ENCODE data around the gene RPL41.
A peak's percentile ranks its signal among the peaks of the same experiment; 100 is the strongest.

The RPL41 gene

DNA sequence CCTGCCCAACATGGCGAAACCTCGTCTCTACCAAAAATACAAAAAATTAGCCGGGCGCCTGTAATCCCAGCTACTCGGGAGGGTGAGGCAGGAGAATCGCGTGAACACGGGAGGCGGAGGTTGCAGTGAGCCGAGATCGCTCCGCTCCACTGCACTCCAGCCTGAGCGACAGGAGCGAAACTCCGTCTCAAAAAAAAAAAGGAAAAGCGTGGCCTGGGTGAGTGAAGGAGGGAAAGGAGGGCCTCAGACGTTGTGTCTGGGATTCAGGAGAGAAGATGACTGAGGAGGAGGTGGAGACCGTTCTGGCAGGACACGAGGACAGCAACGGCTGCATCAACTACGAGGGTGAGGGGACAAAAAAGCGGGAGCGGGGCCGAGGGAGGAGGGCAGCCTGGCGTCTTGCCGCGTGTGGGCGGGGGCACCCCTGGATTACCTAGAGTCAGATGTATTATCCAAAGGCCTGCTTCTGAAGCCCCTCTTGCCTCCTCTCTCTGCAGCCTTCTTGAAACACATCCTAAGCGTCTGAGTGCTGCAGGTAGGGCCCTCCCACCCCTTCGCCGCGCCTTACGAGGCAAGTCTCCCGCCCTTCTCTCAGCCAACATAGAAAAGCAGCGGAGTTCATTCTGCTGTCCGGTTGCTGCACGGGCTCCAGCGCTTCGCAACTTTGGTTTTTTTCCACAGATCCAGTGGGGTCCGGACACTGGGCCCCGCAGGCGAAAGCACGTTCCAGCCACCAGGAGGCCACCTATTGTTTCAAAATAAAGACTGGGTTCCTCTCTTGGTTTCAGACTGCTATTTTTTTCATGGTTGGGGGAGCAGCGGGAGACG is 41.0 kb downstream of the RPL41 start:
- Histone ChIP-seq H3K27me3 (ENCODE audit: low read depth) (no peaks in the 10 kb centered on the region), H3K4me3 (peak overlapping the region; percentile 87), H3K9me3 (no peaks in the 10 kb centered on the region), H3K36me3 (replicated peaks) (peaks cover 32% of the 10 kb centered on the region), H3K4me1 (peaks cover 24% of the 10 kb centered on the region)
- in situ Hi-C loops (cut with MboI; ENCODE audit: low sequenced_read_pairs): no loop called here
- DNase-seq (ENCODE audit: low spot score in 2 of 2): peak; percentile 76 to 85

DNA sequence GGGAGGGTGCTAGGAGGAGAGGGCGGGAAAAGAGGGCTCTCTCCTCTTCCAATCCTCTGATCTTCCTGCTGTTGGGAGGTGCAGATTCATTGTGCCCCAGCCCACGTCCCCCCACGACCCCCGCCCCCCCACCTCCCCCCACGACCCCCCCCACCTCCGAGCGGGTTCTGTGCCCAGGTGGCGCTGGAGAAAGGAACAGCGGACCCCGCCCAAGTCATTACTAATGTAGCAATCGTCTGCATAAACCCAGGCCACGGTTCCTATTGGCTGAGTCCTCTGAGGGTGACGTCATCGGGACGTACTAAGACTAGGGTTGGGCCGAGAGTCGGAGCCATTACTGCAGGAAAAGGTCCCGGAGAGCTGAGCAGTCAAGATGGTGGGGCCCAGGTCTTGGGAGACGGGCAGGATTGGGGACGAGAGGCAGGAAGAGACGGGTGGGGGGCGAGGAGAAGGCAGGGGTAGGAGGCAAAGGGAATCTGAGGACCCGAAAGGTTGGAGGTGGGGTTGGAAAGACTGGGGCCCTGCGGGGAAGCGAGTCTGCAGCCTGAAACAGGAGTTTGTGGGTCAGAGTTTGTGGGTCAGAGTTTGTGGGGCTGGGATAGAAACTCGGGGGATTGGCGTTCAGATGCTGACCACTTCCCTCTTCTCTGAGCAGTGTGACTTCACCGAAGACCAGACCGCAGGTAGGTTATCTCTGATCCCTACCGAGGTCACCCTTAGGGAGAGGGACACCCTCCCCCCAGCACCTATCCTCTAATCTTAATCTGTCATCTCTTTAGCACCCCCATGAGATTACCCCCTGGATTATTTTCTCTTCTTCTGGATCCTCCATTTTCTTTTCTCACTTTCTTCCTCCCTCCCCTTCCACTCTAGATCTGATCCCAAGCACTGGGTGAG is 41.8 kb downstream of the RPL41 start, which contains the start of gene MYL6:
TSS of gene MYL6 (plus strand) at position 331 of the 897 bp plus-strand sequence. CDS start at position 374, 43 bp downstream.
- peaks cover 40% of the 10 kb centered on the region for H3K36me3 ChIP-seq (replicated peaks)
- peaks cover 24% of the 10 kb centered on the region for H3K4me1 ChIP-seq
- peak; percentile 97 to 98 for DNase-seq (ENCODE audit: low spot score in 2 of 2)
- peak within 1 kb of the TSS; percentile 87 for H3K4me3 ChIP-seq
- in situ Hi-C loops (cut with MboI; ENCODE audit: low sequenced_read_pairs): no loop called here
- H3K27me3 ChIP-seq (ENCODE audit: low read depth): no peaks in the 10 kb centered on the region
- H3K9me3 ChIP-seq: no peaks in the 10 kb centered on the region

DNA sequence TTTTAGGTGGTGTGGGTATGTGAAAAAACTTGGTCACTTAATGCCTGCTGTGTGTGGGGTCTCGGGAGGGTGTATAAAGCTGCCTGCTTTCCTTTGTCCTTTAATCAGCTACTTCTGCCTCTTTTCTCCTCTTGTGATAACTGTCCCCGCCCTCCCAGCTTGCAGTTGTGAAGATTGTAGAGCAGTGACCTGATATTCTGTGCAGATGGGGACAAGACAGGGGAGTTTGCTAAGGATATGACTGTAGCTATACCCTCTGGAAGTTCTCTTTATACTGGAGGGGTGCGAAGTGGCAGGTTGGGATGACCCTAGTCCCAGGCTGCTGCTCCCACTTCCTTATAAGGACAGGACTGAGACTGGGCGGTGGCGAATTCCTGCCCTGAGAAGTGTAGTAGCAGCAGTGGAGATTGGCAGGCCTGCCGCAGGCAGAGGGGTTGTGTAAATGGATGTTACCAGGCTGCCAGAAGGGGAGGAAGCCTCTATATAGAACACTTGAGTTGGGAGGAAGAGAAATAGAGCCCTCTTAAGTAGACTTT is 42.6 kb downstream of the RPL41 start:
- peaks cover 48% of the 10 kb centered on the region for H3K36me3 ChIP-seq (replicated peaks)
- in situ Hi-C loops (cut with MboI; ENCODE audit: low sequenced_read_pairs): no loop called here
- no peaks in the 10 kb centered on the region for H3K27me3 ChIP-seq (ENCODE audit: low read depth)
- H3K4me3 ChIP-seq: peak overlapping the region; percentile 87
- DNase-seq (ENCODE audit: low spot score in 2 of 2): peak; percentile 70 to 79
- peaks cover 24% of the 10 kb centered on the region for H3K4me1 ChIP-seq
- H3K9me3 ChIP-seq: no peaks in the 10 kb centered on the region

GRCh38 chr12:56159482-56160192 is 43.2 kb downstream of the RPL41 start:
- H3K4me3 ChIP-seq: peak overlapping the region; percentile 87
- peaks cover 54% of the 10 kb centered on the region for H3K36me3 ChIP-seq (replicated peaks)
- H3K27me3 ChIP-seq (ENCODE audit: low read depth): no peaks in the 10 kb centered on the region
- H3K4me1 ChIP-seq: peaks cover 24% of the 10 kb centered on the region
- in situ Hi-C loops (cut with MboI; ENCODE audit: low sequenced_read_pairs): no loop called here
- DNase-seq (ENCODE audit: low spot score in 2 of 2): no peak
- no peaks in the 10 kb centered on the region for H3K9me3 ChIP-seq

DNA sequence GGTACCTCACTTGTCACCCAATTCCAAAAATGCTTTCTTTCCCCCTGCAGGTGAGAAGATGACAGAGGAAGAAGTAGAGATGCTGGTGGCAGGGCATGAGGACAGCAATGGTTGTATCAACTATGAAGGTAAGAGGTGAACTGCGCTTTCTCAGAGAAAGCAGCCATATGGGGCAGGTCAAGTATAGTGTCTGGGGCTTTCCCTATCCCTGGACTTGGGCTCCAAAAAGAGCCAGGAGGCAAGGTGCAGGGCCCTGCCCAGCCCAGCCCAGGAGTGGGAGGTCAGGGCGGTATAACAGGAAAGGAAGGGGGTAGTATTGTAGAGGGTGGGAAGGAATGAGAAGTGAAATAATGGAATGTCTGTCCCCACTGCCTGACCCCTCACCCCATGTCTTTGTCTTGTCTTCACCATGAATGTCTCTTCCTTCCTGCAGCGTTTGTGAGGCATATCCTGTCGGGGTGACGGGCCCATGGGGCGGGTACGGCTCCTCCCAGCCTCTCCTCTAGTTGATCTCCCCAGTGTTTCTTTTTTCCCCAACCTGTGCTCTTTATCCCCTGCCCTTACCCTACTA is 43.8 kb downstream of the RPL41 start:
- DNase-seq (ENCODE audit: low spot score in 2 of 2): no peak
- Histone ChIP-seq H3K27me3 (ENCODE audit: low read depth) (no peaks in the 10 kb centered on the region), H3K36me3 (replicated peaks) (peaks cover 60% of the 10 kb centered on the region), H3K4me3 (peak overlapping the region; percentile 87), H3K4me1 (peaks cover 24% of the 10 kb centered on the region), H3K9me3 (no peaks in the 10 kb centered on the region)
- in situ Hi-C loops (cut with MboI; ENCODE audit: low sequenced_read_pairs): no loop called here

- no peaks in the 10 kb centered on the region for H3K9me3 ChIP-seq
- H3K36me3 ChIP-seq (replicated peaks): peaks cover 69% of the 10 kb centered on the region
These were observed 44.7 kb downstream of the RPL41 start for GRCh38 chr12:56160894-56161689.

DNA sequence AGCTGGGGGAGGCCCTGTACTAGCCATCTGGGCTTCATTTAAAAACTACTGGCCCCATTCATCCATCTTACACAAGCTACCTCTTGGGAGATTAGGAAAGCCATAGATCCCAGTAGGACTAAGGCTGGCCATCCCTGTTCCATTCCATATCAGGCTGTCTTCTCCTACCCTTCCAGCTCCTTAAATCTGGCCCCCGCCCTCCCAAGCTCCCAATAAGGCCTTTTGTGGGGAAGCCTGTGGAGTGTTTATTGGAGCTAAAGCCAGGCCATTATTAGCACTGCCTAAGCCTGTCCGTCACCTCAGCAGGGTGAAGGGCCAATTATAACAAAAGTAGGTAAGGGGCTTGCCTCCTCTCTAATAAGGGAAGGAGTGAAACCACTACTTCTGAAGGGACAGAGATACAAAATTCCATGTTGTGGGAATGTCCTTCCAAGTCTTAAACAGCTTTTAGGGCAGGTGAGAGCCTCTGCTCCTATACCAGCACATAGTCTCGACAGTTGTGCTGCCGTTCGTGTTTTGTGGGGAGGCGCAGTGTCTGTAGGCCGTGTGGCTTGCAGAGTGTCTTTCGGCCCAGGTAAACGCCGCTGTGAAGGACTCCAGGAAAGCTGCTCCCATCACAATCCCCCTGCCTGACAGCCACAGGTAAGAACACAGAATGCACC is 45.4 kb downstream of the RPL41 start:
- Histone ChIP-seq H3K4me1 (peaks cover 24% of the 10 kb centered on the region), H3K27me3 (ENCODE audit: low read depth) (no peaks in the 10 kb centered on the region), H3K36me3 (replicated peaks) (peaks cover 75% of the 10 kb centered on the region), H3K4me3 (no peak overlapping the region), H3K9me3 (no peaks in the 10 kb centered on the region)
- no peak for DNase-seq (ENCODE audit: low spot score in 2 of 2)
- in situ Hi-C loops (cut with MboI; ENCODE audit: low sequenced_read_pairs): no loop called here

More at GRCh38 chr12:56160894-56161689, 44.7 kb downstream of the RPL41 start:
- Histone ChIP-seq H3K4me3 (no peak overlapping the region), H3K27me3 (ENCODE audit: low read depth) (no peaks in the 10 kb centered on the region), H3K4me1 (peaks cover 24% of the 10 kb centered on the region)
- DNase-seq (ENCODE audit: low spot score in 2 of 2): no peak
- in situ Hi-C loops (cut with MboI; ENCODE audit: low sequenced_read_pairs): no loop called here

DNA sequence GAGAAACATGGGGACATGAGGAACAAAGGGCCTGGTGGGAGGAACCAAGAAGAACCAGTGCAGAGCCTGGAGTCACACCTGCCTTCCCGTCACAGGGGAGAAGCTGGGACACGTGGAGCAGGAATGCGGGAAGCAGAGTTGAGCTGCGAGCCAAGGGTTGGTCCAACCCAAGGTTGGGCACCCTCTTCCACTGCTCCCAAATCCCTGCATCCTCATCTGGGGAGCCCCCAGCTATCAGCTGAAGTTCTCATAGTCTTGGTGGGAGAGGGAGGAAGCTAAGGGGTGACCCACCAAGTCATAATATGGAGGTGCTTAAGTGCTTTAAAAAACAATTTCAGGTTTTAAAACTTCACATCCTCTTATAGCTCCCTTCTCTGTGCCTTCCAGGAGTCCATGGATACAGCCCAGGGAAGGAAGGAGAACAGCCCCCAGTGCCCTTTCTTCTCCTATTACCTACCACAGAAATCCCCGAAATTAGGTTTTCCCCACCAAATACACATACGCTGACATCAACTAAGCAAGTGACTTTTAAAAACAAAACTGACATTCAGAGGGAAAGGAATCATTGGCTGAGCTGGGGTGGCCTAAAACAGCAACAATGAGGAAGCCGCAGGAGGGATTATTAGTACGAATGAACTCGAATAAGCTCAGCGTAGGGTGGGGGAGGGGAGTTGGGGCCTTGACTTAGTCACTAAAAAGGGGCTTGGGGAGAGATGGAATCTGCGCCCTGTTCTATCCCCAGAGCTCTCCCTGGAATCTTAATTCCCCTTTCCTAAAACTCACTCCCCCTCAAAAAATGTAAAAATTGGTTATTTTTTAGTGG is 46.2 kb downstream of the RPL41 start:
- Histone ChIP-seq H3K4me3 (no peak overlapping the region), H3K36me3 (replicated peaks) (peaks cover 82% of the 10 kb centered on the region), H3K27me3 (ENCODE audit: low read depth) (no peaks in the 10 kb centered on the region), H3K9me3 (no peaks in the 10 kb centered on the region), H3K4me1 (peaks cover 16% of the 10 kb centered on the region)
- in situ Hi-C loops (cut with MboI; ENCODE audit: low sequenced_read_pairs): no loop called here
- DNase-seq (ENCODE audit: low spot score in 2 of 2): peak in 1 of 2 experiments; percentile 39

GRCh38 chr12:56163533-56164344 is 47.3 kb downstream of the RPL41 start:
- no peaks in the 10 kb centered on the region for H3K9me3 ChIP-seq
- in situ Hi-C loops (cut with MboI; ENCODE audit: low sequenced_read_pairs): no loop called here
- no peak for DNase-seq (ENCODE audit: low spot score in 2 of 2)
- no peaks in the 10 kb centered on the region for H3K27me3 ChIP-seq (ENCODE audit: low read depth)
- H3K4me3 ChIP-seq: no peak overlapping the region
- peaks cover 16% of the 10 kb centered on the region for H3K4me1 ChIP-seq
- H3K36me3 ChIP-seq (replicated peaks): peaks cover 90% of the 10 kb centered on the region

- H3K36me3 ChIP-seq (replicated peaks): peaks cover 94% of the 10 kb centered on the region
- no peaks in the 10 kb centered on the region for H3K9me3 ChIP-seq
- DNase-seq (ENCODE audit: low spot score in 2 of 2): no peak
- peaks cover 15% of the 10 kb centered on the region for H3K4me1 ChIP-seq
- no peak overlapping the region for H3K4me3 ChIP-seq
- H3K27me3 ChIP-seq (ENCODE audit: low read depth): no peaks in the 10 kb centered on the region
- in situ Hi-C loops (cut with MboI; ENCODE audit: low sequenced_read_pairs): no loop called here
These were observed 47.9 kb downstream of the RPL41 start for GRCh38 chr12:56164345-56164729.

GRCh38 chr12:56165369-56165768 is 48.9 kb downstream of the RPL41 start:
- H3K4me1 ChIP-seq: peaks cover 5% of the 10 kb centered on the region
- H3K27me3 ChIP-seq (ENCODE audit: low read depth): no peaks in the 10 kb centered on the region
- H3K9me3 ChIP-seq: no peaks in the 10 kb centered on the region
- DNase-seq (ENCODE audit: low spot score in 2 of 2): no peak
- H3K36me3 ChIP-seq (replicated peaks): peaks cover 94% of the 10 kb centered on the region
- in situ Hi-C loops (cut with MboI; ENCODE audit: low sequenced_read_pairs): no loop called here
- no peak overlapping the region for H3K4me3 ChIP-seq
